Adrenal gland (tissue), 12 donors: ENCODE results near the gene HCRTR1. TPM values are rescaled to one million over a fixed set of nuclear protein-coding genes. Genes with fewer than 3 reads are reported as not detected.

Source experiments
- DNase-seq, 7 donors: peaks; one replicate each; pipeline ENCODE4 v3.0.0-alpha.2; 2019 to 2020
- H3K27ac ChIP-seq, 5 donors: fragments of 200-600 bp; sonication (generic) in 4 of 5; 1 replicate in 3 of 5; 2 replicates in 2 of 5; pipeline versions ENCODE4 v1.5.1 to v1.8.0; 2016 to 2020; ENCODE audit warnings: mild to moderate bottlenecking in 1 of 5
- H3K27me3 ChIP-seq: fragments of 200-600 bp; 2 replicates; pipeline ENCODE4 v1.8.0; 2021
- H3K36me3 ChIP-seq, 2 donors: fragments of 200-600 bp; replicated peaks in 1 of 2; 1 replicate in 1 of 2; 2 replicates in 1 of 2; pipeline versions ENCODE4 v1.5.1 to v1.8.0; 2018 to 2022
- H3K4me1 ChIP-seq, 2 donors: fragments of 200-600 bp; replicated peaks in 1 of 2; 1 replicate in 1 of 2; 2 replicates in 1 of 2; pipeline versions ENCODE4 v1.5.1 to v1.8.0; 2018 to 2021
- H3K4me3 ChIP-seq, 4 donors: fragments of 200-600 bp; sonication (generic) in 3 of 4; one replicate each; pipeline ENCODE4 v1.5.1; 2016 to 2018
- H3K9me3 ChIP-seq, 3 donors: fragments of 200-600 bp; sonication (generic) in 1 of 3; replicated peaks in 1 of 3; 1 replicate in 2 of 3; 2 replicates in 1 of 3; pipeline versions ENCODE4 v1.5.1 to v1.8.0; 2016 to 2021
- CTCF ChIP-seq, 6 experiments: fragments of 450-650 bp in 4 of 6; fragments of 200-600 bp in 2 of 6; sonication (generic) in 1 of 6; IDR thresholded peaks; 1 replicate in 5 of 6; 2 replicates in 1 of 6; pipeline versions ENCODE4 v1.5.1 to v1.8.0; 2016 to 2021; ENCODE audit warnings: antibody characterized with exemption in 6 of 6, mild to moderate bottlenecking in 2 of 6, moderate library complexity in 1 of 6
- POLR2A ChIP-seq, 2 donors: fragments of 450-650 bp; IDR thresholded peaks; one replicate each; pipeline ENCODE4 v1.6.1; 2017; ENCODE audit warnings: antibody characterized with exemption in 2 of 2, mild to moderate bottlenecking in 2 of 2, moderate library complexity in 1 of 2
- WGBS, 4 donors: extraction: QIAGEN DNeasy Blood & Tissue Kit in 2 of 4; methylation state at CpG; one replicate each; pipeline versions ENCODE4 v1.1.5 to v1.1.7; 2013 to 2017; 5-methylcytosine and 5-hydroxymethylcytosine counted together
- intact Hi-C, 2 donors: fragments of 100-400 bp; cut with DNase I; formaldehyde crosslinking; loops; one replicate each; pipeline versions ENCODE4 v1.14.1 to v1.15.0; 2022 to 2023
- polyA plus RNA-seq, 3 donors: library from polyadenylated mRNA; stranded (reverse); fragments of 200-250 nt in 2 of 3; fragments of 350-450 nt in 1 of 3; fragmentation: Illumina TruSeq in 1 of 3; extraction: RNeasy Lipid Tissue Mini Kit (QIAGEN cat#74804) in 1 of 3; gene quantifications; one replicate each; pipeline ENCODE4 v1.2.3, GENCODE V29; 2013 to 2014
- total RNA-seq, 9 donors: library from RNA; depleted of rRNA in 4 of 9; stranded (reverse); fragments of >200 nt in 4 of 9; fragments of 120-200 nt in 1 of 9; fragmentation: NEBNext Ultra II Directional in 1 of 9; extraction: Animal tissue kit (Norgen Biotek cat#: 25700) in 1 of 9; gene quantifications; one replicate each; pipeline versions ENCODE4 v1.1.0 to v1.2.4, GENCODE V29; 2013 to 2023
- donor health status: healthy with polysubstance abuse.
- donor health status: Bipolar disorder and iron deficiency.
- donor health status: DM: yes; HTN: yes; CAD: no.
- donor health status: DM: no; HTN: no; CAD: no.
- donor health status: DM: no; HTN: no; CAD: no.
- donor health status: DM: yes; HTN: yes; CAD: no.

Gene HCRTR1
- total and polyA plus RNA-seq, 12 donors: 0.11 to 3.5 (median 0.98) TPM; not detected in 5

- TF ChIP-seq POLR2A (IDR thresholded peaks at IDR 0.05): no peak
- peak; percentile 86 to 95 (median 90) for TF ChIP-seq CTCF (IDR thresholded peaks at IDR 0.05)
- WGBS, 4 donors: 31 to 35% (median 33%) methylated on average over 9 to 10 of the region's 10 CpGs
- peak; percentile 82 to 92 (median 88) for DNase-seq
Observed at GRCh38 chr1:31593770-31594632, 23.5 kb upstream of the HCRTR1 start.

DNA sequence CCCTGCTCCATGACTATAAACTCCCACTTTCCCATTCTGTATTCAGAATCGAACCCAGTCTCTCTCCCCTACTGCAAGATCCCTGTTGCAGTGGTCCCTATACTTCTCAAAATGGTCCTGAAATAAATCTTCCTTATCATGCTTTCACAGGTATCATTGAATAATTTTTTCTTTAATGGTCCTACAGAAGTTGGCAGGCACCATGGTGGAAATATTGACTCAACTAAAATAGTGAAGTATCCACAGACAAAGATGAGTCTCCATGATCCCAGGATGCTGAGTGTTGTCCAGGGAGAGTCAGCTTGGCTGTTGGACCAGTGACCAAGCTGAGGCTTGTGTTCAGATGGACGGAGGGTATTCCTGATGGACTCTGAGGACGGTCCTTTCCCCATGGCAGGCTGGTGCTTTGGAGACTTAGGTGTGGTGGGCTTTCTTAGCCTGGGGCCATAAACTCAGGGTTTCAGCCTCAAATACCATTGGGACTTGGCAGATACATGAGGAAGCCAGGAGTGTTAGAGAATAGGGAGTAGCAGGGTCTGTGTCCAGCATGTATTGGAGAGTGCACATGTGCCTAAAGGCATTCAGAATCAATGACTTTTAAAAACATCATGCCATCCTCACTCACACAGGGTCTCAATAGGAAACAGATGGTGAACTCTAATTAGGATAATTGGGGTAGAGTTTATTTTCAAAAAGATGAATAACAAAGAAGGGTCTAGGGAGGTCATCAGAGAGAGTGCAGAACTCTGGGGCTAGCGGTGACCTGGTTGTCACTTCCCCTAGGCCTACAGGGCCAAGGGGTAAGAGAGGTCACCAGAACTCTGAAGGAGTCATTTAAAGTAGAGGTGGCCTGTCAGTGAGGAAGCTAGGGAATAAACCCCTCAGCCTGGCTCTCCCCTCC lies 21.4 kb upstream of the HCRTR1 start:
- Histone ChIP-seq H3K27ac (no peak overlapping the region), H3K36me3 (no peaks in the 10 kb centered on the region), H3K4me1 (no peaks in the 10 kb centered on the region), H3K27me3 (no peaks in the 10 kb centered on the region), H3K4me3 (no peak overlapping the region), H3K9me3 (no peaks in the 10 kb centered on the region)
- DNase-seq: peak in 1 of 7 donors; percentile 5
- WGBS, 4 donors: 82 to 88% (median 86%) methylated on average over 4 of the region's 4 CpGs
- intact Hi-C loops: loop anchor here in 1 of 2 donors (2.0 kb wide), 1 partner anchor 31 kb away; no protein-coding TSS in a partner anchor
- TF ChIP-seq CTCF (IDR thresholded peaks at IDR 0.05) (no peak), POLR2A (IDR thresholded peaks at IDR 0.05) (no peak)

More at GRCh38 chr1:31593770-31594632, 23.5 kb upstream of the HCRTR1 start:
- H3K27me3 ChIP-seq: no peaks in the 10 kb centered on the region
- no peaks in the 10 kb centered on the region for H3K9me3 ChIP-seq
- no peaks in the 10 kb centered on the region for H3K36me3 ChIP-seq
- no peak overlapping the region for H3K4me3 ChIP-seq
- no peak overlapping the region for H3K27ac ChIP-seq
- intact Hi-C loops: loop anchor here (2.0 kb wide), 1 partner anchor 29 kb away; no protein-coding TSS in a partner anchor
- H3K4me1 ChIP-seq: peaks cover 0 to under 1% of the 10 kb centered on the region in 2 donors

GRCh38 chr1:31596737-31597097 lies 20.8 kb upstream of the HCRTR1 start:
- WGBS, 4 donors: 51 to 66% (median 59%) methylated on average over 6 of the region's 6 CpGs

More at GRCh38 chr1:31596737-31597097, 20.8 kb upstream of the HCRTR1 start:
- intact Hi-C loops: no loop called here
- H3K27me3 ChIP-seq: no peaks in the 10 kb centered on the region
- no peak overlapping the region for H3K27ac ChIP-seq
- TF ChIP-seq CTCF (IDR thresholded peaks at IDR 0.05) (no peak), POLR2A (IDR thresholded peaks at IDR 0.05) (no peak)
- H3K9me3 ChIP-seq: no peaks in the 10 kb centered on the region
- no peak for DNase-seq
- H3K36me3 ChIP-seq: no peaks in the 10 kb centered on the region
- no peaks in the 10 kb centered on the region for H3K4me1 ChIP-seq
- H3K4me3 ChIP-seq: no peak overlapping the region
